ENCODE results near the gene ACADVL.

The ACADVL gene

GRCh38 chr17:7214300-7215135 is 5.2 kb upstream of the ACADVL start:
- TF ChIP-seq JUND (IDR thresholded peaks at IDR 0.05; ENCODE audit: low read depth): no peak
- in situ Hi-C loops (cut with HindIII; ENCODE audit: low pct_unique_long_range_greater_than_20kb, low sequenced_read_pairs): no loop called here
- DNase-seq (ENCODE audit: low read depth in 1 of 2, low spot score in 1 of 2): peak; percentile 89 to 97

GRCh38 chr17:7215136-7215638 is 4.6 kb upstream of the ACADVL start:
- no peak for DNase-seq (ENCODE audit: low read depth in 1 of 2, low spot score in 1 of 2)
- in situ Hi-C loops (cut with HindIII; ENCODE audit: low pct_unique_long_range_greater_than_20kb, low sequenced_read_pairs): no loop called here
- no peak for TF ChIP-seq JUND (IDR thresholded peaks at IDR 0.05; ENCODE audit: low read depth)

GRCh38 chr17:7215652-7216180 is 4.0 kb upstream of the ACADVL start:
- DNase-seq (ENCODE audit: low read depth in 1 of 2, low spot score in 1 of 2): no peak
- in situ Hi-C loops (cut with HindIII; ENCODE audit: low pct_unique_long_range_greater_than_20kb, low sequenced_read_pairs): no loop called here
- no peak for TF ChIP-seq JUND (IDR thresholded peaks at IDR 0.05; ENCODE audit: low read depth)

GRCh38 chr17:7216242-7217112 is 3.3 kb upstream of the ACADVL start:
- DNase-seq (ENCODE audit: low read depth in 1 of 2, low spot score in 1 of 2): no peak
- in situ Hi-C loops (cut with HindIII; ENCODE audit: low pct_unique_long_range_greater_than_20kb, low sequenced_read_pairs): no loop called here
- no peak for TF ChIP-seq JUND (IDR thresholded peaks at IDR 0.05; ENCODE audit: low read depth)

- in situ Hi-C loops (cut with HindIII; ENCODE audit: low pct_unique_long_range_greater_than_20kb, low sequenced_read_pairs): no loop called here
- no peak for TF ChIP-seq JUND (IDR thresholded peaks at IDR 0.05; ENCODE audit: low read depth)
- peak in 1 of 2 experiments; percentile 83 for DNase-seq (ENCODE audit: low read depth in 1 of 2, low spot score in 1 of 2)
Measured at GRCh38 chr17:7217113-7217987, 2.4 kb upstream of the ACADVL start.

GRCh38 chr17:7218166-7218565 is 1.6 kb upstream of the ACADVL start:
- TF ChIP-seq JUND (IDR thresholded peaks at IDR 0.05; ENCODE audit: low read depth): no peak
- in situ Hi-C loops (cut with HindIII; ENCODE audit: low pct_unique_long_range_greater_than_20kb, low sequenced_read_pairs): no loop called here

GRCh38 chr17:7218758-7219157 is 980 bp upstream of the ACADVL start:
- DNase-seq (ENCODE audit: low read depth in 1 of 2, low spot score in 1 of 2): no peak
- no peak for TF ChIP-seq JUND (IDR thresholded peaks at IDR 0.05; ENCODE audit: low read depth)
- in situ Hi-C loops (cut with HindIII; ENCODE audit: low pct_unique_long_range_greater_than_20kb, low sequenced_read_pairs): no loop called here

More at GRCh38 chr17:7218166-7218565, 1.6 kb upstream of the ACADVL start:
- DNase-seq (ENCODE audit: low read depth in 1 of 2, low spot score in 1 of 2): no peak

GRCh38 chr17:7219229-7219811 is 418 bp upstream of the ACADVL start:
- no peak for TF ChIP-seq JUND (IDR thresholded peaks at IDR 0.05; ENCODE audit: low read depth)
- in situ Hi-C loops (cut with HindIII; ENCODE audit: low pct_unique_long_range_greater_than_20kb, low sequenced_read_pairs): no loop called here
- no peak for DNase-seq (ENCODE audit: low read depth in 1 of 2, low spot score in 1 of 2)

- peak in 1 of 2 experiments; percentile 71 for DNase-seq (ENCODE audit: low read depth in 1 of 2, low spot score in 1 of 2)
- TF ChIP-seq JUND (IDR thresholded peaks at IDR 0.05; ENCODE audit: low read depth): no peak
- in situ Hi-C loops (cut with HindIII; ENCODE audit: low pct_unique_long_range_greater_than_20kb, low sequenced_read_pairs): no loop called here
Measured at GRCh38 chr17:7220593-7221277, 997 bp downstream of the ACADVL start.

- in situ Hi-C loops (cut with HindIII; ENCODE audit: low pct_unique_long_range_greater_than_20kb, low sequenced_read_pairs): no loop called here
- TF ChIP-seq JUND (IDR thresholded peaks at IDR 0.05; ENCODE audit: low read depth): no peak
- DNase-seq (ENCODE audit: low read depth in 1 of 2, low spot score in 1 of 2): no peak
Measured at GRCh38 chr17:7221278-7222092, 1.7 kb downstream of the ACADVL start.
